ACC112 (cell line): ENCODE results near the gene KLK7.
"Not testable (repeated sequence)": the region's sequence is repeated elsewhere in the genome, so short reads cannot be mapped to it uniquely, and the experiment has no call there.

ENCODE experiments used
- H2AFZ ChIP-seq: fragments of 200-600 bp; sonication (generic); one replicate; pipeline ENCODE4 v1.6.0; 2017; ENCODE audit warnings: antibody characterized with exemption, low read length; ENCODE audit not compliant: unreplicated experiment
- H3K27ac ChIP-seq: fragments of 200-600 bp; sonication (generic); 2 replicates; pipeline ENCODE4 v1.5.1; 2014; ENCODE audit warnings: low read depth, mild to moderate bottlenecking, antibody characterized with exemption, low read length, moderate library complexity
- H3K27me3 ChIP-seq: fragments of 200-600 bp; sonication (generic); 2 replicates; pipeline ENCODE4 v1.6.1; 2014; ENCODE audit warnings: mild to moderate bottlenecking, antibody characterized with exemption, low read length, moderate library complexity, mixed read lengths; ENCODE audit not compliant: insufficient read depth
- H3K36me3 ChIP-seq: fragments of 200-600 bp; sonication (generic); 2 replicates; pipeline ENCODE4 v1.6.1; 2016; ENCODE audit warnings: mild to moderate bottlenecking, antibody characterized with exemption, low read length, moderate library complexity, mixed read lengths; ENCODE audit not compliant: insufficient read depth
- H3K4me1 ChIP-seq: fragments of 200-600 bp; sonication (generic); one replicate; pipeline ENCODE4 v1.6.1; 2016; ENCODE audit warnings: low read length, mixed read lengths; ENCODE audit not compliant: insufficient read depth, unreplicated experiment, control insufficient read depth
- H3K4me3 ChIP-seq: fragments of 200-600 bp; sonication (generic); 2 replicates; pipeline ENCODE4 v1.5.1; 2014; ENCODE audit warnings: mild to moderate bottlenecking, low read depth, low read length
- H3K79me2 ChIP-seq: fragments of 200-600 bp; sonication (generic); one replicate; pipeline ENCODE4 v1.6.0; 2016; ENCODE audit warnings: low read length; ENCODE audit not compliant: control insufficient read depth, unreplicated experiment, insufficient read depth

The KLK7 gene

DNA sequence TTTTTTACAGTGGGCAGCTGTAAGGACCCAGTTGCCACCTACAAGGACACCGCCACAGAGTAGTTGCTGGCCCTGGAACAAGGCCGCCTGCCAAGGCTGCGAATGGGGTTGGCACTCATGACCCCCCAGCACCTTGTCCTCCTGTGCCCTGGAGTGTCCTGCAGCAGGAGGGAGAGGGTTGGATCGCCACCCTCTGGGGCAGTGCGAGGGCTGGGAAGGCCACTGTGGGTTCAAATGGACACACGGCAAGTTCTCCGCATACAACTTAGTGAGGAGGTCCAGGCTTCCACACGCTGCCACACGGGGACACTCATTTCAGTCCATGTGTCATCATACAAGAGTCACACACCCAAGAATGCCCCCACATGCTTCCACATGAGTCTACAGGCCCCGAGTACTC lies 16.7 kb upstream of the KLK7 start:
- no peaks in the 10 kb centered on the region for H3K79me2 ChIP-seq
- no peak overlapping the region for H3K27ac ChIP-seq
- H3K36me3 ChIP-seq = no peaks in the 10 kb centered on the region
- H3K4me1 ChIP-seq = no peaks in the 10 kb centered on the region
- H3K27me3 ChIP-seq = peaks cover 23% of the 10 kb centered on the region
- H2AFZ ChIP-seq = no peak overlapping the region
- H3K4me3 ChIP-seq = no peak overlapping the region

DNA sequence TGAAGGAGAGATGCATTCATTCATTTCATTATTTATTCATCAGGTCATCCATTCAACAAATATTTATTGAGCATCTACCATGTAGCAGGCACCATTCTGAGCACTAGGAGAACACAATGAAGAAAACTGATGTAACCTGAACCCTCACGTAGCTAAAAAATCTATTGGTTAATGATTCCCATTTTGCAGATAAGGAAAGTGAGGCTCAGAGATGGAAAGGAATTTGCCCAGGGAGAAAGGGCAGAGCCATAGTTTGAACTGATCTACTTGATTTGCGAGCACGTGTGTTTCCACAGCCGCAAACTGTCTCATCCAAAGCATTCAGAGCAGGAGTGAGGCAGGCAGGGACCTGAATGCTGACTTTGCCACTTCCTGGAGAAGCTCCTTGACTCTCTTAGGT lies 15.0 kb upstream of the KLK7 start:
- no peaks in the 10 kb centered on the region for H3K79me2 ChIP-seq
- H3K27ac ChIP-seq = no peak overlapping the region
- no peak overlapping the region for H2AFZ ChIP-seq
- peaks cover 16% of the 10 kb centered on the region for H3K27me3 ChIP-seq
- no peaks in the 10 kb centered on the region for H3K36me3 ChIP-seq
- no peaks in the 10 kb centered on the region for H3K4me1 ChIP-seq
- H3K4me3 ChIP-seq = no peak overlapping the region

DNA sequence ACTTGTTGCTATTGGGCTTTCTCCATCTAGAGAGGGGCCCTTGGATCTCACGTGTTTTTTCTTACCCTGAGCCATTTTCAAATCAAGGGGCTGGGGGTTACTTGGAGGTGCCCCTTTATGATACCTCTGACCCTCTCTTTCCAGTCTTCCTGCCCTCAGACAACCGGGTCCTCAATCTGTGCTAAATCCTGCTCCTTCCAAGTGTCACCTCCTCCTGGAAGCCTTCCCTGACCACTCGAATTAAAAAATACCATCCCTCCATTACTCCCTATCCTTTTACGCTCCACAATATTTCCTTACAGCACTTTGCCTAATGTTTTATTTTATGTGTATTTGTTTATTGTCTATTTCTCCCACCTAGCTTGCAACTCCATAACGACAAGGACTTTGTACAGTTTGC lies 14.3 kb upstream of the KLK7 start:
- Histone ChIP-seq H3K27me3 (peaks cover 16% of the 10 kb centered on the region), H3K4me1 (no peaks in the 10 kb centered on the region), H3K36me3 (no peaks in the 10 kb centered on the region), H3K4me3 (no peak overlapping the region), H2AFZ (no peak overlapping the region), H3K27ac (no peak overlapping the region), H3K79me2 (no peaks in the 10 kb centered on the region)

DNA sequence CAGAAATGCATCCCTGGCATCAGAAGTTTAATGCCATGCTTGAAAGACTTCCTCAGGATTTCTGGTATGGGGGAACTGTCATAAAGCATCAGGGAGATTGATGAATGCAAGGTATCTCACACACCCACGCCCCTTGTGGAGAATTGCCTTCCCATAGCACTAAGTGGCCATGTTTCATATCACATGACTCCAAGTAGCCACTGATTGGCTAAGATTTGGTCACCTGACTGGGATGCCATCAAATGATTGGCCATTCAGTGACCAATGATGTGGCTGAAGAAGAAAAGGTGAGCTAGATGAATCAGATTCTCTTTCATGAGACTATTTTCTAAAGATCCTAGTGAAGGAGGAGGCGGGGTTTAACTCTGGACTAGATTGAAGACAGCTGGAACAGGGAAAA lies 10.4 kb upstream of the KLK7 start:
- H3K79me2 ChIP-seq = no peaks in the 10 kb centered on the region
- H3K36me3 ChIP-seq = no peaks in the 10 kb centered on the region
- H3K27me3 ChIP-seq = peaks cover 24% of the 10 kb centered on the region
- no peak overlapping the region for H2AFZ ChIP-seq
- H3K4me1 ChIP-seq = no peaks in the 10 kb centered on the region
- H3K4me3 ChIP-seq = no peak overlapping the region
- H3K27ac ChIP-seq = no peak overlapping the region

- no peaks in the 10 kb centered on the region for H3K4me1 ChIP-seq
- H3K27me3 ChIP-seq = peaks cover 25% of the 10 kb centered on the region
- no peak overlapping the region for H3K4me3 ChIP-seq
- no peak overlapping the region for H3K27ac ChIP-seq
- no peaks in the 10 kb centered on the region for H3K79me2 ChIP-seq
- H2AFZ ChIP-seq = no peak overlapping the region
- H3K36me3 ChIP-seq = no peaks in the 10 kb centered on the region
These were observed 8.9 kb upstream of the KLK7 start for GRCh38 chr19:50992666-50993035.

- not testable (repeated sequence) for H3K27ac ChIP-seq, H3K4me1 ChIP-seq, H3K4me3 ChIP-seq, H2AFZ ChIP-seq, H3K36me3 ChIP-seq, H3K79me2 ChIP-seq
- peaks cover 31% of the 10 kb centered on the region for H3K27me3 ChIP-seq
These were observed 699 bp upstream of the KLK7 start for GRCh38 chr19:50984416-50984815.

DNA sequence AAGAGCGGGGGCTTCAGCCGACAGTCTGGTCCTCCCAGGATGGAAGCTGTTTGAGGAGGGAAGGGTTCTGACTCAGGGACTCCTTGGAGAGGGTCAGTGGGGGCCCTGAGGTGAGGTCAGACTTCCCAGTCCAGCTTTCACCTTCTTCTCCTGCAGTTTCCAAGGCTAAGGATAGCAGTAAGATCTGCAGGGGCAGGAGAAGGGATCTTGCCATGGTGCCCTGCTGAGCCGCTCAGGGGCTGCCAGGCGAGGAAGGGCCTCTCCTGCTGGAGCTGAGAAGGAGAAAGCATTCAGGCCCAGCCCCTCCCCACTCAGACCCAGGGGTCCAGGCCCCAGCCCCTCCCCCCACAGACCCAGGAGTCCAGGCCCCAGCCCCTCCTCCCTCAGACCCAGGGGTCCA lies 1.5 kb downstream of the KLK7 start:
- no peak overlapping the region for H3K27ac ChIP-seq
- H3K79me2 ChIP-seq = no peaks in the 10 kb centered on the region
- H3K4me1 ChIP-seq = no peaks in the 10 kb centered on the region
- H3K36me3 ChIP-seq = no peaks in the 10 kb centered on the region
- H3K27me3 ChIP-seq = peaks cover 29% of the 10 kb centered on the region
- no peak overlapping the region for H3K4me3 ChIP-seq
- H2AFZ ChIP-seq = no peak overlapping the region

DNA sequence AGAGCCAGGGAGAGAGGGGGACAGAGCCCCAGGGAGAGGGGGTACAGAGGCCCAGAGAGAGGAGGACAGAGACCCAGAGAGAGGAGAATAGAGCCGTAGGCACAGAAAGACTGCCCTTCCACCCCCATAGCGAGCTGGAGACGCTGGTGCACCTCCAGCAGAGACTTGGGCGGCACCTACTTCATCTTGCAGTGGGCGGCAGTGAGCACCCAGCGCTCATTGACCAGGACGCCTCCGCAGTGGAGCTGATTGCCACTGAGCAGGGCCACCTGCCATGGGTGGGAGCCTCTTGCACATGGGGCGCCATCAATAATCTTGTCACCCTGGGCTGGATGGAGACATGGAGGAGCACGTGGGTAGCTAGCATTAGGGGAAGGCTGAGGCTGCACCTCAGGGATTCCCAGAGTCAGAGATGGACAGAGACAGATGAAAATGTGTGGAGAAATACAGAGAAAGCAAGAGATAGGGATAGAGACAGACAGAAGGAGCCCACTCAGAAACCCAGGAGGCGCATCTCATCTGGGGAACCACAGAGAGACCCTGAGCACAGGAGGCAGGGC lies 2.0 kb downstream of the KLK7 start:
- H3K27ac ChIP-seq = no peak overlapping the region

DNA sequence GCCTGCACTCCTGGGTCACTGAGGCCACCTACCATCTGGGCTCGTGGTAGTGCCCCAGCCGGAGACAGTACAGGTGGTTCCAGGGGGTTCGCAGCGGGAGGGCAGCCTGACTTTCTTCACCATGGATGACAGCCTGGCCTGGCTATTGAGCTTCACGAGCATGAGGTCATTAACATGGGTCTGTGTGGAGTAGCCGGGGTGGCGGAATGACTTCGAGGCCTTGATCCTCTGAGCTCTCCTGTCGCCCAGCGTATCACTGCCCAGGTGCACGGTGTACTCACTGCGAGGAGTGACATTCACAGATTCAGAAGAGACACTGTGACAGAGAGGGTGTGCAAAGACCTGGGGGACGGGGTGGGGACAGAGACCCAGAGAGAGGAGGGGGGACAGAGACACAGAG lies 3.5 kb downstream of the KLK7 start:
- Histone ChIP-seq H3K4me3 (no peak overlapping the region), H3K4me1 (no peaks in the 10 kb centered on the region), H3K36me3 (no peaks in the 10 kb centered on the region), H3K27me3 (peaks cover 31% of the 10 kb centered on the region), H3K27ac (no peak overlapping the region), H3K79me2 (no peaks in the 10 kb centered on the region), H2AFZ (no peak overlapping the region)

More for the DNA sequence above, 2.0 kb downstream of the KLK7 start:
- Histone ChIP-seq H2AFZ (no peak overlapping the region), H3K36me3 (no peaks in the 10 kb centered on the region), H3K27me3 (peaks cover 30% of the 10 kb centered on the region), H3K4me3 (no peak overlapping the region), H3K79me2 (no peaks in the 10 kb centered on the region), H3K4me1 (no peaks in the 10 kb centered on the region)

- Histone ChIP-seq H3K4me3 (no peak overlapping the region), H3K27me3 (peaks cover 31% of the 10 kb centered on the region), H3K79me2 (no peaks in the 10 kb centered on the region), H3K36me3 (no peaks in the 10 kb centered on the region), H3K4me1 (no peaks in the 10 kb centered on the region), H3K27ac (no peak overlapping the region), H2AFZ (no peak overlapping the region)
These were observed 4.0 kb downstream of the KLK7 start for GRCh38 chr19:50979758-50980157.

DNA sequence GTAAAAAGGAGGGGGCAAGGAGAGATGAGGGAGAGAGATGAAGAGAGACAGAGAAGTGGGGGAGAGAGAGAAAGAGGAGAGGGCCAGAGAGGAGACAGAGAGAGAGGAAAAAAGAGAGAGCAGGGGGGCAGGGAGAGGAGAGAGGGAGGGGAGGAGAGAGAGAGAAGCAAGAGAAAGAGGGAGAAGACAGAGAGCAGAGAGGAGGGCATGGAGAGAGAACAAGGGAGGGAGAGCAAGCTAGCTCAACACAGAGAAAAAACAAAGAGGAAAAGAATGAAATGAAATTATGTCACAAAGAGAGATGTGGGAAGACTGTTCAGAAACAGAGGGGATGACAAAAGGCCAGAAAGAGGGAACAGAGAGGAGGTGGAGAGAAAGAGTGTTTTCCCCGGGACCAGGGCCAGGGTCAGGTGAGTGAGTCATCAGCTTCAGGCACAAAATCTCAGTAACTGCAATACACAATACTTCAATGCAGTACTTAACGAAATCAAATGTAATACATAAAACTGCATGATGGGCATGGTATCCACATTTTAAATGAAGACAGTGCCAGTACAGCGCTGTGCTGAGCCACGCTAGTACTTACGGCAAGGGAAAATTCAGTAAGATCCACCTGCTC lies 4.8 kb downstream of the KLK7 start:
- H3K4me3 ChIP-seq = no peak overlapping the region
- no peak overlapping the region for H2AFZ ChIP-seq
- H3K36me3 ChIP-seq = no peaks in the 10 kb centered on the region
- no peaks in the 10 kb centered on the region for H3K79me2 ChIP-seq
- H3K27ac ChIP-seq = no peak overlapping the region
- H3K27me3 ChIP-seq = peaks cover 30% of the 10 kb centered on the region
- H3K4me1 ChIP-seq = no peaks in the 10 kb centered on the region
